HCT116 (cell line): ENCODE measurements around the gene SLC34A2. TPM values are rescaled to one million over a fixed set of nuclear protein-coding genes. Genes with fewer than 3 reads are reported as not detected.

Experiments
- ATAC-seq: fragments of 200-7000 bp; cut with Tn5 transposase; 2 replicates; pipeline ENCODE4 v1.9.1; 2020; ENCODE audit warnings: mild to moderate bottlenecking, moderate library complexity
- BruUV-seq: library from RNA; stranded (reverse); fragments of 400-500 nt; replicated peaks from 2 replicates; lab custom pipeline; 2021; lab: Mats Ljungman, UMichigan
- CTCF ChIA-PET: fragments of 300-600 bp; sonication (Branson Sonifier 250); formaldehyde crosslinking; loops from one replicate; lab custom pipeline; 2021; ENCODE audit warnings: antibody characterized with exemption; lab: Charles Lee
- POLR2A ChIA-PET: fragments of 300-600, 350-600 bp; sonication (Branson Sonifier 250); formaldehyde crosslinking; loops from one replicate; lab custom pipeline; 2021; ENCODE audit warnings: antibody characterized with exemption; lab: Charles Lee
- RAD21 ChIA-PET, 2 experiments: fragments of 300-600 bp; sonication (Branson Sonifier 250); formaldehyde crosslinking; loops; one replicate each; lab custom pipeline; 2023; ENCODE audit warnings: low total read pairs in 2 of 2; ENCODE audit not compliant: uncharacterized antibody in 2 of 2, unreplicated experiment in 2 of 2, low non-redundant PET in 1 of 2; lab: Charles Lee
- DNase-seq: peaks from one replicate; pipeline ENCODE4 v3.0.0-alpha.2; 2010; ENCODE audit warnings: low read depth, low spot score
- H2AFZ ChIP-seq: fragments of 200-600 bp; shearing (Covaris generic), sonication (generic); 2 replicates; pipeline ENCODE4 v1.6.1; 2017; ENCODE audit warnings: low read depth, mixed run types, mixed read lengths, antibody characterized with exemption, low read length; ENCODE audit not compliant: poor library complexity, severe bottlenecking
- H3K27ac ChIP-seq: 2 replicates; pipeline ENCODE4 v1.5.1; 2012; ENCODE audit warnings: low read depth, low read length
- H3K27me3 ChIP-seq: fragments of 200-600 bp; sonication (generic); 2 replicates; pipeline ENCODE4 v1.6.1; 2016; ENCODE audit warnings: mixed run types, low read length, mixed read lengths; ENCODE audit not compliant: insufficient read depth
- H3K36me3 ChIP-seq, 2 experiments: fragments of 200-500 bp in 1 of 2; fragments of 200-600 bp in 1 of 2; sonication (Bioruptor generic) in 1 of 2; sonication (generic) in 1 of 2; 2 replicates each; pipeline versions ENCODE4 v1.5.1 to v1.6.1; 2014 to 2016; ENCODE audit warnings: low read length in 2 of 2, inconsistent platforms in 1 of 2, mixed read lengths in 1 of 2, mixed run types in 1 of 2; ENCODE audit not compliant: insufficient read depth in 2 of 2, control insufficient read depth in 1 of 2
- H3K4me1 ChIP-seq, 2 experiments: fragments of 200-600 bp in 1 of 2; sonication (generic) in 1 of 2; 2 replicates each; pipeline versions ENCODE4 v1.5.1 to v1.6.1; 2012 to 2017; ENCODE audit warnings: low read length in 2 of 2, inconsistent platforms in 1 of 2, mild to moderate bottlenecking in 1 of 2, mixed read lengths in 1 of 2, mixed run types in 1 of 2, moderate library complexity in 1 of 2; ENCODE audit not compliant: insufficient read depth in 2 of 2, control insufficient read depth in 1 of 2
- H3K4me2 ChIP-seq: fragments of 200-600 bp; sonication (generic); 2 replicates; pipeline ENCODE4 v1.6.1; 2017; ENCODE audit warnings: mixed run types, low read length, mixed read lengths
- H3K4me3 ChIP-seq, 2 experiments: fragments of 200-600 bp in 1 of 2; sonication (generic) in 1 of 2; replicated peaks in 1 of 2; 2 replicates each; pipeline ENCODE4 v1.5.1; 2011 to 2016; ENCODE audit warnings: low read length in 2 of 2, control low read depth in 1 of 2, low read depth in 1 of 2, mild to moderate bottlenecking in 1 of 2, mixed read lengths in 1 of 2, mixed run types in 1 of 2
- H3K79me2 ChIP-seq: fragments of 200-600 bp; sonication (generic); 2 replicates; pipeline ENCODE4 v1.6.1; 2017; ENCODE audit warnings: mild to moderate bottlenecking, mixed run types, low read length, moderate library complexity, mixed read lengths; ENCODE audit not compliant: insufficient read depth
- H3K9ac ChIP-seq: fragments of 200-600 bp; sonication (generic); 2 replicates; pipeline ENCODE4 v1.6.1; 2016; ENCODE audit warnings: low read length, mixed read lengths
- H3K9me2 ChIP-seq: fragments of 200-600 bp; sonication (generic), shearing (Covaris generic); 2 replicates; pipeline ENCODE4 v1.6.1; 2017; ENCODE audit warnings: mixed run types, mild to moderate bottlenecking, moderate library complexity; ENCODE audit not compliant: insufficient read depth
- H3K9me3 ChIP-seq, 2 experiments: fragments of 200-500 bp in 1 of 2; fragments of 200-600 bp in 1 of 2; sonication (Bioruptor generic) in 1 of 2; sonication (generic) in 1 of 2; 2 replicates each; pipeline ENCODE4 v1.6.1; 2014 to 2017; ENCODE audit warnings: low read length in 2 of 2, mixed read lengths in 2 of 2, inconsistent platforms in 1 of 2, low read depth in 1 of 2, mild to moderate bottlenecking in 1 of 2, mixed run types in 1 of 2, moderate library complexity in 1 of 2; ENCODE audit not compliant: control insufficient read depth in 1 of 2, insufficient read depth in 1 of 2
- H4K20me1 ChIP-seq: fragments of 200-600 bp; sonication (generic), shearing (Covaris generic); 2 replicates; pipeline ENCODE4 v1.6.1; 2017; ENCODE audit warnings: mixed run types, mild to moderate bottlenecking, moderate library complexity; ENCODE audit not compliant: insufficient read depth
- ELF1 ChIP-seq: IDR thresholded peaks from 2 replicates; pipeline ENCODE4 v1.6.1; 2012; ENCODE audit warnings: low read depth, borderline replicate concordance
- JUND ChIP-seq: IDR thresholded peaks from 2 replicates; pipeline ENCODE4 v1.6.1; 2012
- SIN3A ChIP-seq: IDR thresholded peaks from 2 replicates; pipeline ENCODE4 v1.6.1; 2012; ENCODE audit warnings: low read depth
- TCF7L2 ChIP-seq: IDR thresholded peaks from 2 replicates; pipeline ENCODE4 v1.7.0; 2011; ENCODE audit warnings: borderline replicate concordance, inconsistent platforms; ENCODE audit not compliant: insufficient read depth, insufficient read length; ENCODE audit errors: extremely low read depth
- ZFX ChIP-seq: fragments of 450-650 bp; IDR thresholded peaks from 2 replicates; pipeline ENCODE4 v1.6.1; 2017
- intact Hi-C: fragments of 100-400 bp; cut with micrococcal nuclease; formaldehyde crosslinking; loops from 2 replicates; pipeline ENCODE4 v1.10.0; 2022
- total RNA-seq: library from RNA; stranded (reverse); gene quantifications from one replicate; pipeline ENCODE4 v1.2.1, GENCODE V29; 2021; ENCODE audit not compliant: unreplicated experiment
- TF ChIP-seq, protein P1 (sequence below): IDR thresholded peaks from 2 replicates; pipeline ENCODE4 v1.6.1; 2011; ENCODE audit warnings: mild to moderate bottlenecking, low read length, moderate library complexity; ENCODE audit not compliant: insufficient replicate concordance; ENCODE audit errors: extremely low read depth

SLC34A2 gene
- total RNA-seq, 1 experiment from 2014 or later = 2.2 TPM

- no peaks in the 10 kb centered on the region for H3K27me3 ChIP-seq
- BruUV-seq = no TSS peak
- intact Hi-C loops = no loop called here
- H3K4me2 ChIP-seq = no peak overlapping the region
- H4K20me1 ChIP-seq = no peaks in the 10 kb centered on the region
- DNase-seq (no peak), ATAC-seq (no peak)
- ChIA-PET POLR2A (no interaction called here), RAD21 (no interaction called here), CTCF (no interaction called here)
- H3K9me3 ChIP-seq = no peaks in the 10 kb centered on the region
- no peaks in the 10 kb centered on the region for H3K9me2 ChIP-seq
- no peak overlapping the region for H3K9ac ChIP-seq
- no peak overlapping the region for H3K27ac ChIP-seq
- no peak overlapping the region for H2AFZ ChIP-seq
- peaks cover 0 to 6% of the 10 kb centered on the region in 2 experiments; a peak in 1 of 4 replicates for H3K4me1 ChIP-seq
- no peak for TF ChIP-seq ZFX
- TF ChIP-seq, all 23 proteins: peak for 0
- no peaks in the 10 kb centered on the region for H3K79me2 ChIP-seq
- no peaks in the 10 kb centered on the region for H3K36me3 ChIP-seq
- no peak overlapping the region for H3K4me3 ChIP-seq
Measured at GRCh38 chr4:25650311-25650710, 5.3 kb upstream of the SLC34A2 start.

- BruUV-seq = no TSS peak
- TF ChIP-seq, protein P1, sequence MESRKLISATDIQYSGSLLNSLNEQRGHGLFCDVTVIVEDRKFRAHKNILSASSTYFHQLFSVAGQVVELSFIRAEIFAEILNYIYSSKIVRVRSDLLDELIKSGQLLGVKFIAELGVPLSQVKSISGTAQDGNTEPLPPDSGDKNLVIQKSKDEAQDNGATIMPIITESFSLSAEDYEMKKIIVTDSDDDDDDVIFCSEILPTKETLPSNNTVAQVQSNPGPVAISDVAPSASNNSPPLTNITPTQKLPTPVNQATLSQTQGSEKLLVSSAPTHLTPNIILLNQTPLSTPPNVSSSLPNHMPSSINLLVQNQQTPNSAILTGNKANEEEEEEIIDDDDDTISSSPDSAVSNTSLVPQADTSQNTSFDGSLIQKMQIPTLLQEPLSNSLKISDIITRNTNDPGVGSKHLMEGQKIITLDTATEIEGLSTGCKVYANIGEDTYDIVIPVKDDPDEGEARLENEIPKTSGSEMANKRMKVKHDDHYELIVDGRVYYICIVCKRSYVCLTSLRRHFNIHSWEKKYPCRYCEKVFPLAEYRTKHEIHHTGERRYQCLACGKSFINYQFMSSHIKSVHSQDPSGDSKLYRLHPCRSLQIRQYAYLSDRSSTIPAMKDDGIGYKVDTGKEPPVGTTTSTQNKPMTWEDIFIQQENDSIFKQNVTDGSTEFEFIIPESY = no peak
- no peak for TF ChIP-seq TCF7L2
- TF ChIP-seq ELF1 = no peak
- TF ChIP-seq ZFX = no peak
- no peak for TF ChIP-seq JUND
- TF ChIP-seq SIN3A = no peak
- CTCF ChIA-PET = no interaction called here
- Histone ChIP-seq H3K4me2 (no peak overlapping the region), H3K4me1 (peaks cover 0 to 6% of the 10 kb centered on the region in 2 experiments; a peak in 1 of 4 replicates), H3K36me3 (no peaks in the 10 kb centered on the region), H2AFZ (no peak overlapping the region), H3K9ac (no peak overlapping the region), H4K20me1 (no peaks in the 10 kb centered on the region), H3K27ac (no peak overlapping the region), H3K79me2 (no peaks in the 10 kb centered on the region), H3K9me3 (no peaks in the 10 kb centered on the region), H3K4me3 (no peak overlapping the region), H3K9me2 (no peaks in the 10 kb centered on the region), H3K27me3 (no peaks in the 10 kb centered on the region)
- POLR2A ChIA-PET = no interaction called here
- ATAC-seq (no peak), DNase-seq (no peak)
- RAD21 ChIA-PET = no interaction called here
- intact Hi-C loops = no loop called here
Measured at GRCh38 chr4:25651682-25652081, 4.0 kb upstream of the SLC34A2 start.
